CD4-positive, alpha-beta T cell treated with Interferon gamma for 1 hour (primary cell): Measurements from ENCODE around the gene PDE4B.

Experiments used
- DNase-seq: peaks from one replicate; pipeline ENCODE4 v3.0.0-alpha.2; 2020

Gene PDE4B

GRCh38 chr1:66245691-66246090 lies 453.0 kb downstream of the PDE4B start:
- DNase-seq = no peak

DNA sequence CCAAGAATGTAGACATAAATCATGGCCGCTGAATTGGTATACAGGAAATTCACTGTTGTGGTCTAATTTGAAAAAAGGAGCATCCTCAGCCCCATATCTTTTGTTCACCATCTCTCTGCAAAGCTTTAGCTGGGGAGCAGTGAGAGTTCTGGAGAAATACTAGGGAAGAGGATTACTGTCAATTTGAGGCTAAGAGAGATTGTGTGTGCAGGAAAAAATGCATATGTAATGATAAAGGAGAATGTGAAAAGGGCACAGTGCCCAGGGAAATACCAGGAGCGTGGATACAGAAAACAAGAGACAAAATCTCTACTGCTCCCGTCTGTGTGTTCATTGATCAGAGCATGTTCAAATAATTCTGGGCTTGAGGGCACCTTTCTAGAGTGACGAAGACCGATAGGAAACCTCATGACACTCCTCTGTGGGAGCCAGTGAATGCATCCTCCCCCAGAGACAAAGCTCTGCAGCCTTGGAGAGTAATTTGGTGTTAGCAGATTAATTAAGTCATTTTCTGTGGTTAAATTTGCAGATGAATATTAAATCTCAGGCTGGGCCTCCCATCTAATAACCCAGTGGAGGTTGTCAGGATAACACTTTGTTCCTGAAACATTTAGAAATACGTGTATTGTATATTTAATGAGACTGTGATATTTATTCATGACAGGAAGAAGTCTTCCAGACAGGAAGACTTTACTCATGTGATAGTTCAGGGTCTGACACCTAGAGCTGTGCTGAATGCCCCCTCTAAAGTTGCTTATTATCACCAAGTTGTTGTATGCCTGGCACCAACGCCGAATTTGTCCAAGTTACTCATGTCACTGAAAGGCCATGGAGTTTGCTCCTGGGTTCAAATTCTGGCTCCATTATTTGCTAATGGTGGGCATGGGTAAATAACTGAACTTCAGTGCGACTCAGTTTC lies 453.9 kb downstream of the PDE4B start:
- no peak for DNase-seq

- DNase-seq = no peak
These were observed 454.9 kb downstream of the PDE4B start for GRCh38 chr1:66247415-66248208.

GRCh38 chr1:66248257-66248656 lies 455.6 kb downstream of the PDE4B start:
- DNase-seq = no peak

DNA sequence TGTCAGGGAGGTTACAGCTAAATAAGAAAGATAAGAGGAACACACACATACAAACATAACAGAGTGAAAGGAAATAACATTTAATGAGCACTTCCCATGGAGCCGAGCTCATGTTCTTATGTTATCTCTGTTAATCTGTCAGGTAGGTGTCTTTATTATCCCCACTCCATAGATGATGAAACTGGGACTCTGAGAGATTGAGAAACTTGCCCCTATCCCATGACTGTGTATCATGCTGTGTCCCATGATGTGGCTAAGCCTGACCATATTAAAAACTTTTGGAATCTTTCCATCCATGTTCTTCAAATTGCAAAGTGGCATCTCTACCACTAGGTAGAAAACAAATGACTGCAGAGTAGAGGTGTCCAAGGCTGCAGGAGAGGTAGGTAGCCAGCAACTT lies 456.1 kb downstream of the PDE4B start:
- no peak for DNase-seq

- no peak for DNase-seq
These were observed 457.4 kb downstream of the PDE4B start for GRCh38 chr1:66250075-66250474.

GRCh38 chr1:66250478-66250877 lies 457.8 kb downstream of the PDE4B start:
- no peak for DNase-seq

DNA sequence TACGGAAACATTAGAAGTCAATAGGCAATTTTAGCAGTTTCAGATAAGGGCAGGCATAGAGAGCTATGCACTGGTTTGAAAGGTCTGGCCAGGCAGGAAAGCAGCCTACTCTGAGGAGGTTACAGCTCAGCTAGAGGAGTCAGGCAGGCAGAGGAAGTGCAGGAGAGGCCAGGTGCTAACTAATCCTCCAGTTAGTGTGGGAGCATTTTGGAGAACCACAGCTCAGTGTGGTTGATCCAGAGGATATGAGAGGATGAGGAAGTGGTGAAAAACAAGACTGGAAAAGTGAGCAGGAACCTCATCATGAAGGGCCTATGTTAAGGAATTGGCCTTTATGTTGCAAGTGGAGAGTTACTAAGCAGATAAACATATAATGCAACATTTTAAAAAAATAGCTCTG lies 458.9 kb downstream of the PDE4B start:
- DNase-seq = no peak

DNA sequence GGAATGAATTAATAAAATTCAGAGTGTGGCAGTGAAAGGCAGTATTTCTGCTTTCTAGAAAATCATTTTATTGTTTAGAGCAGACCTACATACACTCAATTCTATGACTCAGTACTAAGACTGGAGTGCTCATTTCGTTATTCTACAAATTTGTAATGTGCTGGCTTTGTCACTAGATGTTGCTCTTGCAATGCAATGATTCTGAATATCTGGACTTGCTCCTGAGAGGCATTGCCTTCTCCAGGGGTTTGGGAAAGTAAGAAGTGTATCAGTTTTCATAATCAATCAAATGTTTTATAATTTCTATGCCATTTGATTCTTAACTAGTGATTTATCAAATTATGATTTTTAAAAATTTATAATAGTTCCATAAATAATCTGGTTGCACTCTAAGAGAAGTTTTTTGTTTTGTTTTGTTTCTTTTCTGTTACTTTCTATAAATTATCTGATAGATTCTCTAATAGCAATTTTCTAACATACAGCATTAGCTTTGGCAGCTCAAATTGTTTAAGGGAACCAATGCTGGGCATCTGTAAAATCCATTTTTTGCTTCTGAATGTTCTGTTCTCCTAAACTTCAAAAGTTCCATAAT lies 460.7 kb downstream of the PDE4B start:
- no peak for DNase-seq

DNA sequence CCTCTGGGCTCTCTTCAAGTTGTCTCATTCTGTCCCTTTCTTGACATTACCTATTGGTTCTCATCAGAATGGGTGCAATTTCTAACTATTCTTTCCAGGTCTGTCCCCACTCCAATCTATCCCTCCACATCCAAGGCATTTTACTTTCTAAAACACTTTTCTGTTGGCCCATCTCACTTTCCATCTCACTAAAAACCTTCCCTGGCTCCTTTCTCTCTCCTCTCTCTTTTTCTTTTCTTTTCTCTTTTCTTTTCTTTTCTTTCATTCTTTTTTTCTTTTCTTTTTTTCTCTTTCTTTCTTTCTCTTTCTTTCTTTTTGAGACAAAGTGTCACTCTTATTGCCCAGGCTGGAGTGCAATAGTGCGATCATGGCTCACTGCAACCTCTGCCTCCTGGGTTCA lies 462.1 kb downstream of the PDE4B start:
- DNase-seq = no peak

GRCh38 chr1:66256629-66257572 lies 464.2 kb downstream of the PDE4B start:
- no peak for DNase-seq

GRCh38 chr1:66258404-66259105 lies 465.9 kb downstream of the PDE4B start:
- DNase-seq = no peak

DNA sequence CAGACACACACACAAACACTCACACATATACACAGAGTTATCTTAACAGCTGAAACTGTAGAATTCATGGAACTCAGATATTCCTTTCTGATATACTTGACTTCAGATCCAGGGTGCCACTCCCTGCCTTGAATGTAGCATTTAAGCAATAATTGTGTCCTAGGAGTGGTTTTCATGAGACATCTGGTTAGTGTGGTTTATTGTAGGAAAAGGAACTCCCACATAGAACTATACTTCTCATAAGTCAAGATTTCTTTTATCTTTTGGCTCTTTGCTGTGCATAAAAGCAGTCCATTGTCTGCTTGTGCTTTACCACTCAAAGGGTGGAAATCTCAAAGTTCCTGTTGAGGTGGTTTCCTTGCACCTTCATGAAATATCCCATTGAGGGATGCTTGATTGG lies 468.7 kb downstream of the PDE4B start:
- DNase-seq = no peak

GRCh38 chr1:66262208-66262963 lies 469.7 kb downstream of the PDE4B start:
- no peak for DNase-seq

GRCh38 chr1:66265268-66265667 lies 472.6 kb downstream of the PDE4B start:
- DNase-seq = no peak

DNA sequence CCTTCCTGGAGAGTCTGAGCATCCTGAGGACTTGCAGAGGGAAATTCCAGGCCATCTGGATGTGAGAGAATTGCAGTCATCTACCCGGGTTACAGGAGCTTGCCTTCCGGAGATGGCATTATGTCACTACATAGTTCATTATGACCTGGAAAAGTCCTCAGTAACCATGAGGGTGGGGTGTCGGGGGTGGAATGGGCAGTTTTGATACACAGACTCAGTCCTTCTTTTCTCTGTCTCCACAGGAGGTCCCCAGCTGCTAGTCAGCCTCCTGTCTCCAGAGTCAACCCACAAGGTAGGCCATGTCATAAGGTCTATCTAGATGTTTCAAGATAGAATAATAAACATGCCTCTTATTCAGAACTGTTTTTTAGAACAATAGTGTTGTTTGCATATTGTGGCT lies 473.1 kb downstream of the PDE4B start:
- DNase-seq = no peak

DNA sequence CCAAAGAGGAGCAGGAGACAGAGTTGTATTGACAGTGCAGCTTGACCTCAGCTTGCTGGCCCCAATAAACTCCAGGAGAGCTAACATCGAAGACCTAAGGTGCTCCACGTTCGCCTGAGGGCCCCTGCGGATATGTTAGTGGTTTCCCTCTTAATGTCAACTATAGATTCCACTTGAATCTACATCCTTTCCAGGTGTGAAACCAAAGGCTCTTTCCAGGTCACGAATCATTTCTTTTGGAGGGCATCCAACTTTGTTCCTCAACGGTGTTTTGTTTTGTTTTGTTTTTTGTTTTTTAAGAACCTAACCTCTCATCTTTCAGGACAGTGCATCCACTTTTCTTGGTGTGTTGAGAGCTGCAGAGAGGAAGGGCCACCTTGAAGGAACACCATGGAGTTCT lies 473.7 kb downstream of the PDE4B start:
- DNase-seq = no peak

- no peak for DNase-seq
These were observed 474.1 kb downstream of the PDE4B start for GRCh38 chr1:66266756-66267155.

DNA sequence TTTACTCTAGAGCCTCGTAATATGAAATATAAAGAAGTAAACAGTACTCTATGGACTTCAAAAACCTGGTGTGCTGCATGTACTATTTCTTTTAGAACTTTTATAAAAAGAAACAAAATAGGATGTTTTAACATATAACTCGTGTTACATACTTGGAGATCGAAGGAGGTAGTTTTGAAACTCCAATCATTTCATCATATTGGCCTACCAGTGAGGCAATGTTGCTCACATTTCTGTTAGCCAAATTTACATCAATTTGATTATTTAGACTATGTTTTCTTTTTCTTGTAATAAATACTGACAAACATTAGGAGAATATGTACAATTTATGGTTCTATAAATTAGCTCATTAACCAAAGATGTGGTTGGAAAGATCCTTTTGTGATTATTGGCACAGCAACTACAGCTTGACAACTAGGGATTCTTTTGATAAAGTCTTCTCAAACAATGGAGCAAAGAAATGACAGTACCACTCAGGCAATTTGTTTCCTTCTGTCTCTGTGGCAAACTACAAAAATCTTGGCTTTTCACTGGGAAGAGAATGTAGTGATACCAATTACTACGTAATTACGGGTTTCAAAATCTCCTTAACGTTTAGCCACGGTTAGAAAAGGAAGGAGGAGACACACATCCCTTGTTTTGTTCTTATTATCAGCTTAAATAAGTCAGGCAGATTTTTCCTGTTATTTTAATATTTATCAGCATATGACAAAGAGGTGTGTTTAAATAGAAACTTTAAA lies 474.7 kb downstream of the PDE4B start:
- no peak for DNase-seq

GRCh38 chr1:66269222-66269621 lies 476.5 kb downstream of the PDE4B start:
- no peak for DNase-seq
